Measurements from ENCODE around the gene CFB.
"Not testable (repeated sequence)": the region's sequence is repeated elsewhere in the genome, so short reads cannot be mapped to it uniquely, and the experiment has no call there.

GRCh38 chr6:31994421-31994820 lies 48.5 kb downstream of the CFB start:
- not testable (repeated sequence) for TF ChIP-seq CTCF, EP300, POLR2A (IDR thresholded peaks at IDR 0.05)
